Left ventricle myocardium inferior (tissue), 1 donor: Measurements from ENCODE around the gene PPP1R3C. TPM values are rescaled to one million over a fixed set of nuclear protein-coding genes. Genes with fewer than 3 reads are reported as not detected.

ENCODE experiments used
- DNase-seq: peaks from one replicate; pipeline ENCODE4 v3.0.0-alpha.2; 2020
- H3K27ac ChIP-seq: fragments of 200-600 bp; replicated peaks from 2 replicates; pipeline ENCODE4 v1.8.0; 2021
- H3K27me3 ChIP-seq: fragments of 200-600 bp; 2 replicates; pipeline ENCODE4 v1.8.0; 2021; ENCODE audit warnings: low read depth
- H3K36me3 ChIP-seq: fragments of 200-600 bp; 2 replicates; pipeline ENCODE4 v1.8.0; 2021
- H3K4me1 ChIP-seq: fragments of 200-600 bp; 2 replicates; pipeline ENCODE4 v1.8.0; 2021
- H3K4me3 ChIP-seq: fragments of 200-600 bp; 2 replicates; pipeline ENCODE4 v1.8.0; 2021; ENCODE audit warnings: mild to moderate bottlenecking, moderate library complexity
- H3K9me3 ChIP-seq: fragments of 200-600 bp; replicated peaks from 2 replicates; pipeline ENCODE4 v1.8.0; 2021
- CTCF ChIP-seq: fragments of 200-600 bp; IDR thresholded peaks from 2 replicates; pipeline ENCODE4 v1.8.0; 2021; ENCODE audit warnings: antibody characterized with exemption, mild to moderate bottlenecking, borderline replicate concordance
- intact Hi-C: fragments of 100-400 bp; cut with micrococcal nuclease; formaldehyde crosslinking; loops from one replicate; pipeline ENCODE4 v1.11.0; 2022
- total RNA-seq: library from RNA; stranded (reverse); fragmentation: NEBNext Ultra II Directional; extraction: Animal tissue kit (Norgen Biotek cat#: 25700); gene quantifications from one replicate; pipeline ENCODE4 v1.2.1, GENCODE V29; 2021
- donor health status: DM: no; HTN: yes; CAD: no; lungs with severe emphysema.

PPP1R3C gene
- total RNA-seq, 1 donor from 2014 or later, result 236 TPM

- Histone ChIP-seq H3K36me3 (no peaks in the 10 kb centered on the region), H3K9me3 (no peaks in the 10 kb centered on the region), H3K4me1 (peaks cover 65% of the 10 kb centered on the region), H3K27me3 (no peaks in the 10 kb centered on the region), H3K4me3 (no peak overlapping the region), H3K27ac (peak overlapping the region; percentile 91)
- no peak for TF ChIP-seq CTCF
- no peak for DNase-seq
- intact Hi-C loops, result no loop called here
These were observed 44.9 kb downstream of the PPP1R3C start for GRCh38 chr10:91587710-91588638.

GRCh38 chr10:91582153-91582554 lies 50.7 kb downstream of the PPP1R3C start:
- peak; percentile 49 for DNase-seq
- no peaks in the 10 kb centered on the region for H3K36me3 ChIP-seq
- peaks cover 13% of the 10 kb centered on the region for H3K9me3 ChIP-seq
- H3K27ac ChIP-seq, result peak overlapping the region; percentile 88
- intact Hi-C loops, result no loop called here
- no peak overlapping the region for H3K4me3 ChIP-seq
- H3K27me3 ChIP-seq, result no peaks in the 10 kb centered on the region
- peaks cover 20% of the 10 kb centered on the region for H3K4me1 ChIP-seq
- TF ChIP-seq CTCF, result no peak

- Histone ChIP-seq H3K4me1 (peaks cover 34% of the 10 kb centered on the region), H3K36me3 (no peaks in the 10 kb centered on the region), H3K27ac (peak overlapping the region; percentile 27), H3K9me3 (peaks cover 13% of the 10 kb centered on the region), H3K4me3 (no peak overlapping the region), H3K27me3 (no peaks in the 10 kb centered on the region)
- intact Hi-C loops, result no loop called here
- DNase-seq, result no peak
- TF ChIP-seq CTCF, result no peak
These were observed 53.4 kb downstream of the PPP1R3C start for GRCh38 chr10:91579329-91579985.

Other genes with a start within 250 kb of the PPP1R3C start
- 6.0 TPM for gene HECTD2, start 222.7 kb downstream of the PPP1R3C start, total RNA-seq
- gene TNKS2, start 165.4 kb upstream of the PPP1R3C start, total RNA-seq, result 13.8 TPM